ENCODE results near the gene CELF4.
A peak's percentile ranks its signal among the peaks of the same experiment; 100 is the strongest.

Gene CELF4

GRCh38 chr18:37426586-37426985 lies 139.0 kb downstream of the CELF4 start:
- H3K9ac ChIP-seq = no peak overlapping the region
- H4K20me1 ChIP-seq = no peaks in the 10 kb centered on the region
- peak overlapping the region in 10 of 11 experiments; percentile 32 to 92 (median 76); a peak in 18 of 22 replicates for H3K4me2 ChIP-seq
- no peak overlapping the region; a peak in 1 of 20 replicates for H3K4me3 ChIP-seq
- peak overlapping the region in 1 of 11 experiments; percentile 33; a peak in 1 of 22 replicates for H3K27ac ChIP-seq
- no peaks in the 10 kb centered on the region for H3K27me3 ChIP-seq
- peaks cover 9 to 98% (median 83%) of the 10 kb centered on the region in 10 experiments; a peak in 19 of 20 replicates for H3K4me1 ChIP-seq
- H3K36me3 ChIP-seq = no peaks in the 10 kb centered on the region
- no peak for TF ChIP-seq Cebpa-rat (IDR thresholded peaks at IDR 0.05)
- 0 out of 22 replicates have a peak, but pooled peaks cover 0 to 4% (median 0%) of the 10 kb centered on the region in 11 experiments for H3K9me3 ChIP-seq (replicated peaks in 1 of 11)

- peaks cover 9 to 90% (median 76%) of the 10 kb centered on the region in 10 experiments; a peak in 19 of 20 replicates for H3K4me1 ChIP-seq
- H3K4me2 ChIP-seq = peak overlapping the region; percentile 3 to 92 (median 76); a peak in 21 of 22 replicates
- H3K9ac ChIP-seq = peak overlapping the region in 3 of 11 experiments; percentile 1 to 3 (median 2); a peak in 1 of 22 replicates
- peak overlapping the region in 4 of 11 experiments; percentile 3 to 55 (median 24); a peak in 7 of 22 replicates for H3K27ac ChIP-seq
- H3K36me3 ChIP-seq = no peaks in the 10 kb centered on the region
- no peaks in the 10 kb centered on the region for H3K27me3 ChIP-seq
- 0 out of 22 replicates have a peak, but pooled peaks cover 0 to 4% (median 0%) of the 10 kb centered on the region in 11 experiments for H3K9me3 ChIP-seq (replicated peaks in 1 of 11)
- no peak for TF ChIP-seq Cebpa-rat (IDR thresholded peaks at IDR 0.05)
- no peaks in the 10 kb centered on the region for H4K20me1 ChIP-seq
- H3K4me3 ChIP-seq = 0 out of 20 replicates have a peak overlapping the region, but pooled peaks of 1 of the 10 experiments have one; percentile 11
Measured at GRCh38 chr18:37425222-37425621, 140.4 kb downstream of the CELF4 start.

GRCh38 chr18:37424507-37424906 lies 141.1 kb downstream of the CELF4 start:
- Histone ChIP-seq H3K9ac (peak overlapping the region in 2 of 11 experiments; percentile 1 to 26; a peak in 3 of 22 replicates), H3K4me1 (peaks cover 6 to 83% (median 69%) of the 10 kb centered on the region in 10 experiments; a peak in 19 of 20 replicates), H3K27me3 (no peaks in the 10 kb centered on the region), H3K36me3 (no peaks in the 10 kb centered on the region), H3K4me3 (no peak overlapping the region), H3K9me3 (replicated peaks in 1 of 11) (no peaks in the 10 kb centered on the region), H4K20me1 (no peaks in the 10 kb centered on the region), H3K4me2 (peak overlapping the region; percentile 3 to 92 (median 76); a peak in 21 of 22 replicates), H3K27ac (peak overlapping the region in 4 of 11 experiments; percentile 3 to 39 (median 8); a peak in 3 of 22 replicates)
- TF ChIP-seq Cebpa-rat (IDR thresholded peaks at IDR 0.05) = no peak

GRCh38 chr18:37422596-37422995 lies 143.0 kb downstream of the CELF4 start:
- no peaks in the 10 kb centered on the region for H3K36me3 ChIP-seq
- H3K9ac ChIP-seq = no peak overlapping the region
- H3K9me3 ChIP-seq (replicated peaks in 1 of 11) = no peaks in the 10 kb centered on the region
- no peaks in the 10 kb centered on the region for H4K20me1 ChIP-seq
- no peak for TF ChIP-seq Cebpa-rat (IDR thresholded peaks at IDR 0.05)
- no peak overlapping the region for H3K27ac ChIP-seq
- peaks cover 0 to 64% (median 50%) of the 10 kb centered on the region in 10 experiments; a peak in 18 of 20 replicates for H3K4me1 ChIP-seq
- H3K4me2 ChIP-seq = peak overlapping the region in 6 of 11 experiments; percentile 12 to 92 (median 39); a peak in 6 of 22 replicates
- no peak overlapping the region for H3K4me3 ChIP-seq
- no peaks in the 10 kb centered on the region for H3K27me3 ChIP-seq

GRCh38 chr18:37422116-37422515 lies 143.5 kb downstream of the CELF4 start:
- H3K4me1 ChIP-seq = peaks cover 0 to 59% (median 45%) of the 10 kb centered on the region in 10 experiments; a peak in 18 of 20 replicates
- H3K36me3 ChIP-seq = no peaks in the 10 kb centered on the region
- no peak overlapping the region for H3K9ac ChIP-seq
- H3K4me3 ChIP-seq = no peak overlapping the region
- no peak overlapping the region for H3K27ac ChIP-seq
- H3K27me3 ChIP-seq = no peaks in the 10 kb centered on the region
- TF ChIP-seq Cebpa-rat (IDR thresholded peaks at IDR 0.05) = no peak
- H3K4me2 ChIP-seq = peak overlapping the region in 7 of 11 experiments; percentile 4 to 88 (median 33); a peak in 10 of 22 replicates
- no peaks in the 10 kb centered on the region for H3K9me3 ChIP-seq (replicated peaks in 1 of 11)
- no peaks in the 10 kb centered on the region for H4K20me1 ChIP-seq

GRCh38 chr18:37421341-37422077 lies 144.1 kb downstream of the CELF4 start:
- no peak for TF ChIP-seq Cebpa-rat (IDR thresholded peaks at IDR 0.05)
- Histone ChIP-seq H3K4me1 (peaks cover 0 to 53% (median 39%) of the 10 kb centered on the region in 10 experiments; a peak in 18 of 20 replicates), H4K20me1 (no peaks in the 10 kb centered on the region), H3K27me3 (no peaks in the 10 kb centered on the region), H3K4me3 (no peak overlapping the region), H3K9me3 (replicated peaks in 1 of 11) (no peaks in the 10 kb centered on the region), H3K4me2 (peak overlapping the region in 7 of 11 experiments; percentile 4 to 88 (median 33); a peak in 7 of 22 replicates), H3K36me3 (no peaks in the 10 kb centered on the region), H3K9ac (no peak overlapping the region), H3K27ac (no peak overlapping the region)

GRCh38 chr18:37420315-37420880 lies 145.2 kb downstream of the CELF4 start:
- Histone ChIP-seq H3K4me2 (no peak overlapping the region), H3K36me3 (no peaks in the 10 kb centered on the region), H4K20me1 (no peaks in the 10 kb centered on the region), H3K4me3 (no peak overlapping the region), H3K4me1 (peaks cover 0 to 42% (median 28%) of the 10 kb centered on the region in 10 experiments; a peak in 17 of 20 replicates), H3K9me3 (replicated peaks in 1 of 11) (no peaks in the 10 kb centered on the region), H3K9ac (no peak overlapping the region), H3K27me3 (no peaks in the 10 kb centered on the region), H3K27ac (no peak overlapping the region)
- TF ChIP-seq Cebpa-rat (IDR thresholded peaks at IDR 0.05) = no peak

- no peaks in the 10 kb centered on the region for H4K20me1 ChIP-seq
- no peak overlapping the region for H3K4me2 ChIP-seq
- no peaks in the 10 kb centered on the region for H3K27me3 ChIP-seq
- no peak overlapping the region for H3K9ac ChIP-seq
- no peaks in the 10 kb centered on the region for H3K36me3 ChIP-seq
- TF ChIP-seq Cebpa-rat (IDR thresholded peaks at IDR 0.05) = no peak
- H3K27ac ChIP-seq = no peak overlapping the region
- H3K4me1 ChIP-seq = peaks cover 0 to 37% (median 22%) of the 10 kb centered on the region in 10 experiments; a peak in 16 of 20 replicates
- no peaks in the 10 kb centered on the region for H3K9me3 ChIP-seq (replicated peaks in 1 of 11)
- no peak overlapping the region for H3K4me3 ChIP-seq
Measured at GRCh38 chr18:37419866-37420265, 145.7 kb downstream of the CELF4 start.

- Histone ChIP-seq H3K27me3 (no peaks in the 10 kb centered on the region), H3K4me1 (peaks cover 0 to 31% (median 17%) of the 10 kb centered on the region in 10 experiments; a peak in 16 of 20 replicates), H3K4me2 (no peak overlapping the region), H3K36me3 (no peaks in the 10 kb centered on the region), H3K4me3 (no peak overlapping the region), H3K27ac (no peak overlapping the region), H4K20me1 (no peaks in the 10 kb centered on the region), H3K9me3 (replicated peaks in 1 of 11) (no peaks in the 10 kb centered on the region), H3K9ac (no peak overlapping the region)
- TF ChIP-seq Cebpa-rat (IDR thresholded peaks at IDR 0.05) = no peak
Measured at GRCh38 chr18:37419315-37419714, 146.3 kb downstream of the CELF4 start.

All from BLaER1 treated with 17β-estradiol and CSF1 and Interleukin-3, amounts not matched to agents 10 nM and 100 nM (cell line).